Measurements from ENCODE around the gene KIAA0319L. TPM values are rescaled to one million over a fixed set of nuclear protein-coding genes. Genes with fewer than 3 reads are reported as not detected.

Gene KIAA0319L
- total RNA-seq, 1 experiment from 2014 or later, result 72.0 TPM

DNA sequence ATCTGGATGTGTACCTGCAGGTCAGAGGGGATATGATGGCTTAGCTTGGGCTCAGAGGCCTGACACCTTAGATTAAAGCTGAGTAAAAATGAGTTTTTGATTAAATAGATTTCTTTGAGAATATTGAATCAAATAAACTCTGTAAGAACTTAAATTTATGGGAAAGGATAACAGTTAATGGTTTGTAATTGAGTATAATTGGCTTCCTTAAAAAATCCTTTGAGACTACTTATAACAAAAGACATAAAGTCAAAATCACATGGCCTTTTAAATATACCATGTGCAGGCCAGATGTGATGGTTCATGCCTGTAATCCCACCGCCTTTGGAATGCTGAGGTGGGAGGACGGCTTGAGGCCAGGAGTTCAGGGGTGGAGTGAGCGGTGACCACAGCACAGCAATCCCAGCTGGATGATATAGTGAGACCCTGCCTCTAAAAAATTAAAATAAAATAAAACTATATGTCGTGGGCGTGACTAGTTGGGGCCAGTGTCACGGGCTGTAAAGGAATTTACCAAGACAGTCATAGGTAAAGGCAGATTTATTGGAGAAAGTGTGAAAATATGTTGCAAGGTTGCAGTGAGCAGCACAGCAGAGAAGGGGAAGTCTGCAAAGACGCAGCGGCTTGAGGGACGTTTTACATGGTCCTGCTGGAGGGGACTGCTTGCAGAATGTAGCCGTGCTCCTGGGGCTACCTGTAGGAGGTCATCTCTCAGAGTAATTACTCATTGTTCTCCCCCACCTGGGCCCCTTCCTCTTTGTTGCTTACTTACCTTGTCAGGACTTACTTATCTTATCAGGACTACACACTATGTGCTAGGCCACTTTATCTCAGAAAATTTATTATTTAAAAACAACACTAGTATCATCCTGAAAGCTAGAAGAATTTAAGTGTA lies 166.4 kb downstream of the KIAA0319L start:
- POLR2A ChIA-PET (ENCODE audit: unreplicated experiment), result no interaction called here
- peaks cover 21% of the 10 kb centered on the region for H3K36me3 ChIP-seq (ENCODE audit: low read depth)
- no peak overlapping the region for H2AFZ ChIP-seq

DNA sequence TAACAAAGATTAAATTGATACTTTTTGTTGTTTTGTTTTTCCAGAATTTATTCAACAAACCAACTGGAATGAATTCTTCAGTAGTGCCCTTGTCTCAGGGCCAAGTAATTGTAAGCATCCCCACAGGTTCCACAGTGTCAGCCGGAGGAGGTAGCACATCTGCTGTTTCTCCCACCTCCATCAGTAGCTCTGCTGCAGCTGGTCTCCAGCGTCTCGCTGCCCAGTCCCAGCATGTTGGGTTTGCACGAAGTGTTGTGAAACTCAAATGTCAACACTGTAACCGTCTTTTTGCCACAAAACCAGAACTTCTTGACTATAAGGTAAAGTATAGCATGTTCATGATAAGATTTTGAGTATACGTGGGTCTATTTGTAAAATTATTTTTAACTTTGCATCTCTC lies 170.2 kb downstream of the KIAA0319L start:
- CTCF ChIA-PET, result no interaction called here
- no peaks in the 10 kb centered on the region for H3K9me3 ChIP-seq (ENCODE audit: insufficient read depth, low read depth)
- no TSS peak for BruUV-seq (replicated peaks)
- H3K27ac ChIP-seq, result no peak overlapping the region
- intact Hi-C loops (cut with micrococcal nuclease; ENCODE audit: unreplicated experiment), result no loop called here
- H4K20me1 ChIP-seq (ENCODE audit: insufficient read depth), result no peaks in the 10 kb centered on the region; the same call in 1 of the 2 replicates
- H3K27me3 ChIP-seq (ENCODE audit: insufficient read depth, low read depth), result no peaks in the 10 kb centered on the region
- no peak overlapping the region for H3K4me2 ChIP-seq
- H3K79me2 ChIP-seq (ENCODE audit: low read depth), result no peaks in the 10 kb centered on the region
- TF ChIP-seq EZH2 (IDR thresholded peaks at IDR 0.05; ENCODE audit: low read depth), result no peak
- TF ChIP-seq, protein P1, sequence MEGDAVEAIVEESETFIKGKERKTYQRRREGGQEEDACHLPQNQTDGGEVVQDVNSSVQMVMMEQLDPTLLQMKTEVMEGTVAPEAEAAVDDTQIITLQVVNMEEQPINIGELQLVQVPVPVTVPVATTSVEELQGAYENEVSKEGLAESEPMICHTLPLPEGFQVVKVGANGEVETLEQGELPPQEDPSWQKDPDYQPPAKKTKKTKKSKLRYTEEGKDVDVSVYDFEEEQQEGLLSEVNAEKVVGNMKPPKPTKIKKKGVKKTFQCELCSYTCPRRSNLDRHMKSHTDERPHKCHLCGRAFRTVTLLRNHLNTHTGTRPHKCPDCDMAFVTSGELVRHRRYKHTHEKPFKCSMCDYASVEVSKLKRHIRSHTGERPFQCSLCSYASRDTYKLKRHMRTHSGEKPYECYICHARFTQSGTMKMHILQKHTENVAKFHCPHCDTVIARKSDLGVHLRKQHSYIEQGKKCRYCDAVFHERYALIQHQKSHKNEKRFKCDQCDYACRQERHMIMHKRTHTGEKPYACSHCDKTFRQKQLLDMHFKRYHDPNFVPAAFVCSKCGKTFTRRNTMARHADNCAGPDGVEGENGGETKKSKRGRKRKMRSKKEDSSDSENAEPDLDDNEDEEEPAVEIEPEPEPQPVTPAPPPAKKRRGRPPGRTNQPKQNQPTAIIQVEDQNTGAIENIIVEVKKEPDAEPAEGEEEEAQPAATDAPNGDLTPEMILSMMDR (conservative IDR thresholded peaks at IDR 0.05), result no peak
- peaks cover 10% of the 10 kb centered on the region; the same call in 1 of the 2 replicates for H3K36me3 ChIP-seq (ENCODE audit: low read depth)
- peaks cover 9% of the 10 kb centered on the region; the same call in 1 of the 2 replicates for H3F3A ChIP-seq (ENCODE audit: insufficient read depth, low read depth)
- no peaks in the 10 kb centered on the region for H3K4me1 ChIP-seq (replicated peaks; ENCODE audit: insufficient read depth)
- H3K9me2 ChIP-seq (ENCODE audit: insufficient read depth), result no peaks in the 10 kb centered on the region
- POLR2A ChIA-PET (ENCODE audit: unreplicated experiment), result no interaction called here
- no peak for DNase-seq
- no peak overlapping the region for H3K4me3 ChIP-seq
- no peak overlapping the region for H2AFZ ChIP-seq

More for the DNA sequence above, 166.4 kb downstream of the KIAA0319L start:
- BruUV-seq (replicated peaks), result no TSS peak
- Histone ChIP-seq H3F3A (ENCODE audit: insufficient read depth, low read depth) (no peaks in the 10 kb centered on the region; the same call in 1 of the 2 replicates), H3K79me2 (ENCODE audit: low read depth) (no peaks in the 10 kb centered on the region), H3K27ac (no peak overlapping the region), H3K4me1 (replicated peaks; ENCODE audit: insufficient read depth) (no peaks in the 10 kb centered on the region), H3K4me2 (no peak overlapping the region), H3K27me3 (ENCODE audit: insufficient read depth, low read depth) (no peaks in the 10 kb centered on the region), H3K9me2 (ENCODE audit: insufficient read depth) (no peaks in the 10 kb centered on the region), H4K20me1 (ENCODE audit: insufficient read depth) (no peaks in the 10 kb centered on the region; the same call in 1 of the 2 replicates), H3K9me3 (ENCODE audit: insufficient read depth, low read depth) (no peaks in the 10 kb centered on the region), H3K4me3 (no peak overlapping the region)
- TF ChIP-seq, protein P1 (conservative IDR thresholded peaks at IDR 0.05), result no peak
- CTCF ChIA-PET, result no interaction called here
- intact Hi-C loops (cut with micrococcal nuclease; ENCODE audit: unreplicated experiment), result loop anchor here (10.0 kb wide), 1 partner anchor 186 kb away; no protein-coding TSS in a partner anchor
- DNase-seq, result no peak

DNA sequence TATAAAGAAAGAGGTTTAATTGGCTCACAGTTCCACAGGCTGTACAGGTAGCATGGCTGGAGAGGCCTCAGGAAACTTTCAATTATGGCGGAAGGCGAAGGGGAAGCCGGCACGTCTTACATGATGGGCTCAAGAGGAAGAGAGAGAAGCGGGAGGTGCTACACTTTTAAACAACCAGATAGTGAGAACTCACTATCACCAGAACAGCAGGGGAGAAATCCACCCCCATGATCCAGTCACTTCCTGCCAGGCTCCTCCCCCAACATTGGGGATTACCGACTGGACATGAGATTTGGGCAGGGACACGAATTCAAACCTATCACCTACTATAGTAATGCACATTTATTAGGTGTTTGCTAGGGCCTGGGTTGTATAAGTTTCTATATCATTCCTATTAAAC lies 170.9 kb downstream of the KIAA0319L start:
- H3K9me2 ChIP-seq (ENCODE audit: insufficient read depth), result no peaks in the 10 kb centered on the region
- TF ChIP-seq EZH2 (IDR thresholded peaks at IDR 0.05; ENCODE audit: low read depth), result no peak
- TF ChIP-seq, protein P1 (conservative IDR thresholded peaks at IDR 0.05), result no peak
- H3K36me3 ChIP-seq (ENCODE audit: low read depth), result peaks cover 13% of the 10 kb centered on the region; the same call in 1 of the 2 replicates
- H3K27me3 ChIP-seq (ENCODE audit: insufficient read depth, low read depth), result no peaks in the 10 kb centered on the region
- H2AFZ ChIP-seq, result no peak overlapping the region
- H3K79me2 ChIP-seq (ENCODE audit: low read depth), result no peaks in the 10 kb centered on the region
- no peak overlapping the region for H3K4me3 ChIP-seq
- H3K4me2 ChIP-seq, result no peak overlapping the region
- CTCF ChIA-PET, result no interaction called here
- H3K4me1 ChIP-seq (replicated peaks; ENCODE audit: insufficient read depth), result no peaks in the 10 kb centered on the region
- no peaks in the 10 kb centered on the region; the same call in 1 of the 2 replicates for H4K20me1 ChIP-seq (ENCODE audit: insufficient read depth)
- intact Hi-C loops (cut with micrococcal nuclease; ENCODE audit: unreplicated experiment), result no loop called here
- no peak for DNase-seq
- no peak overlapping the region for H3K27ac ChIP-seq
- H3K9me3 ChIP-seq (ENCODE audit: insufficient read depth, low read depth), result no peaks in the 10 kb centered on the region
- H3F3A ChIP-seq (ENCODE audit: insufficient read depth, low read depth), result 0 out of 2 replicates have a peak, but pooled peaks cover 9% of the 10 kb centered on the region
- POLR2A ChIA-PET (ENCODE audit: unreplicated experiment), result no interaction called here
- no TSS peak for BruUV-seq (replicated peaks)

Other genes starting within 250 kb of the KIAA0319L start
- 26.6 and 28.0 TPM in 2 replicates for gene NCDN, start 396 bp upstream of the KIAA0319L start, total RNA-seq (2021)
- 0.72 and 1.3 TPM in 2 replicates for gene TFAP2E, start 15.9 kb upstream of the KIAA0319L start, total RNA-seq (2021)
- gene PSMB2, start 84.1 kb upstream of the KIAA0319L start, total RNA-seq (2021), result 138 and 206 TPM in 2 replicates
- gene C1orf216, start 161.5 kb upstream of the KIAA0319L start, total RNA-seq (2021), result 7.6 and 9.9 TPM in 2 replicates
- 18.9 and 26.7 TPM in 2 replicates for gene CLSPN, start 212.6 kb upstream of the KIAA0319L start, total RNA-seq (2021)